HUDEP-2 (cell line): ENCODE results near the gene CFAP299.

Experiments used
- DNase-seq, 76 experiments: peaks; one replicate each; lab custom pipeline; 2025; ENCODE audit not compliant: unreplicated experiment in 76 of 76; lab: John Stamatoyannopoulos, UW

Gene CFAP299

DNA sequence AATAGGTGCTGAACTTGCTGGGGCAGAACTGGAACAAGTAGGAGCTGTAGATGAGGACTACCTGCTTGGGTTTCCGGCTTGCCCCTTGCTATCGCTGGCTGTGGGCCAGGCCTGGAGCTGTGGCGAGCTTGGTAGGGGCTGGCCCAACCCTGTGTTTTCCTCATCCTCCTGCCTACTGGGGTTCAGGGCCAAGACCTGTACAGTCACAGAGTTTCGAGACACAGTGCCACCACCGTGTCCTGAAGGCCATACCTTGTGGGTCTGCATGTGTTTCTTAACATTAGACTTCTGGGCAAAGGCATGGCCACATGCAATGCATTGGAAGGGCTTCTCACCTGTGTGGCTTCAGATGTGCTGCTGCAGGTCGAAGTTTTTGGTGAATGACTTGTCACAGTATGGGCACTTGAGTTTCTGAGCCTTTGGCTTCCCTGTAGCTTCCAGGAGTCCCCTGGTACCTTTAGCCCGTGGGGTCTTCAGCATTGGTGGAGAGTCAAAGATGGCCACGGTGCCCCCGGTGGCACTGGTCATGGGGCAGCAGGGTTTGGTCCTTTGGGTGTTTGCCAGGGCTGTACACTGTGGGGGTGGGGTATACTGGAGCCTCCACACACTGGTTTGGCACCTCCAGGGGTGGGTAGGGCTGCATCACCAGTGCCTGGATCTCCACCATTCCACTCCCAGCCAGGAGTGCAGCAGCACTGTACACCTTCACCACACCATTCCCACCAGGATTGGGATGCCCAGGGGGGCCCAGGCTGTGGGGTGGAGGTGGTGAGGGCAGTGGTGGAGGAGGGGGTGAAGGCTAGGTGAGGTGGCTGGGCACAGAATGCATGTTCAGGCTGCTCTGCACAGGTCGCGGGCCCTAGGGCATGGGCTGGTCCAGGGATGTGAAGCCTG lies 52.1 kb downstream of the CFAP299 start:
- no peak for DNase-seq

DNA sequence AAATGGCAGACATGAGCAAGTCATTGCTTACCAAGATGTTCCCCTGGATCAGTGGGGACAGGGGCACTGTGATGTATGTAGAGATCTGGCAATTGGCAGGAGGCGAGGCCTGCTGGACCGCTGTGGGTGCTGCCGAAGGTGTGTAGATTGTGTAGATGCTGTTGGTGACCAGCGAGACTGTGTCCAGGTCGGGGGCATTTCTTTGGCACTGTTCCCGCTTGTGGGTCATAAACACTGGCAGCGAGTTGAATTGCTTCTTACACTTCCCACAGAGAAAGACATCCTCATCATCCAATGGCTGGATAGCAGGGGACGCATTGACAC lies 52.7 kb downstream of the CFAP299 start:
- DNase-seq, result no peak

DNA sequence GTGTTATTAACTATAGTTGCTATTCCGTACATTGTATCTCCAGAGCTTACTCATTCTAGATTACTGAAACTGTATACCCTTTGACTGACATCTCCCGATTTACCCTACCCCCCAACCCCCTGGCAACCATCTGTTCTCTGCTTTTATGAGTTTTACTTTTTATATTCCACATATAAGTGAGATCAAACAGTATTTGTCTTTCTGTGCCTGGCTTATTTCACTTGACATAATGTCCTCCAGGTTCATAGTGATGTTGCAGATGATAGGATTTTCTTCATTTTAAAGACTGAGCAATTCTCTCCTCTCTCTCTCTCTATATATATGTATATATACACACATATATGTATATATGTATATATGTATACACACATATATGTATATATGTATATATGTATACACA lies 54.6 kb downstream of the CFAP299 start:
- DNase-seq, result no peak

DNA sequence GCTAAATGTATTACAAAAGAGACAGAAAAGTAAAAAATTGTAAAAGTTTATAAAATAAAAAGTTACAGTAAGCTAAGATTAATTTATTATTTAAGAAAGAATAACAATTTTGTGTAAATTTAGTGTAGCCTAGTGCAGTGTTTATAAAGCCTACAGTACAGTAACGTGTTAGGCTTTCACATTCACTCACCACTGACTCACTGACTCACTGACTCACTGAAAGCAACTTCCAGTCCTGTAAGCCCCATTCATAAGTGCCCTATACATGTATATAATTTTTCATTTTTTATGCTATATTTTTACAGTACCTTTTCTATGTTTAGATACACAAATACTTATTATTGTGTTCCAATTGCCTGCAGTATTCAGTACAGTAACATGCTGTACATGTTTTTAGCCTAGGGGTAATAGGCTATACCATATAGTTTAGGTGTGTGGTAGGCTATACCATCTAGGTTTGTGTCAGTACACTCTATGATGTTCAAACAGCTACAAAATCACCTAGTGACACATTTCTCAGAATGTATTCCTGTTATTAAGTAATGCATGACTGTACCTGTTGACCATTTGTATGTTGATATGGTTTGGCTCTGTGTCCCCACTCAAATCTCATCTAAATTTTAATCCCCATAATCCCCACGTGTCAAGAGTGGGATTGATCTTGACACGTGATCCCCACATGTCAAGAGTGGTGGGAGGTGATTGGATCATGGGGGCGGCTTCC lies 57.9 kb downstream of the CFAP299 start:
- no peak for DNase-seq

DNA sequence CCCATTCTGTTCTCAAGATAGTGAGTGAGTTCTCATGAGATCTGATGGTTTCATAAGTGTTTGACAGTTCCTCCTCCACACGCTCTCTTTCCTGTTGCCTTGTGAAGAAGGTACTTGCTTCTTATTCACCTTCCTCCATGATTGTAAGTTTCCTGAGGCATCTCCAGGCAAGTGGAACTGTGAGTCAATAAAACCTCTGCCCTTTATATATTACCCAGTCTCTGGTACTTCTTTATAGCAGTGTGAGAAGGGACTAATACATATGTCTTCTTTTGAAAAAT lies 58.4 kb downstream of the CFAP299 start:
- no peak for DNase-seq

DNA sequence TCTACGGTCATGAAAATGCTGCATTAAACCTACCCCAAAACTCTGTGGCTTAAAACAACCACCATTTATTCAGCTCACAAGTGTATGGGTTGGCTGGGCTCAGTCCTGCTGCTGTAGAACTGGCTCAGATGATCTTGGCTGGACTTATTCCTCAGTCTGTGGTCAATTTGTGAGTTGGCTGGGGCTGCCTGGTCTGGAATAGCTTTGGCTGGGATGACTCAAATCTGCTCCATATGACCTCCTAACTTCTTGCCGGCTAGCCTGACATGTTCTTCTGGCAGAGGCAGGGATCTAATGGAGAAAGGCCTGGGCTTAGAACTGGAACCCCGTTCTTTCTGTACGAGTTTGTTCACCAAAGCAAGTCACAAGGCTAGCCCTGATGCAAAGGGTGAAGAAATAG lies 71.7 kb downstream of the CFAP299 start:
- DNase-seq, result no peak

DNA sequence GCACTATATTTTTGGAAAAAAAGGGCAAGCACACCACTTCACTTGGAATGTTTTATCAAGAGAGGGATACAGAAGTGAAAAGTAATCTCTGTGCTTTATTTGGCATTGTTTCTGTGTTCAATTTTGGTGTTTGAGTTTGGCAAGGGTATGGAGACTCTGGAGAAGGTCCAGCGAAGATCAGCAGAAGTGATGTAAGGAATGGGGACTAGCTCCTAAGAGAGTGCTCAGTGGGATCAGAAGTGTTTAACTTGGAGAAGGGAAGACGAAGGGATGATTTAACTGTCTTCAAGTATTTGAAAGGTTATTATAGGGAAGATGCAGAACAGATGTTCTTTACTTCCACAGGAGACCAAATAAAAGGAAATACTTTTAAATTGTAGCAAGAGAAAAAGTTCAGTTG lies 74.3 kb downstream of the CFAP299 start:
- DNase-seq, result no peak

DNA sequence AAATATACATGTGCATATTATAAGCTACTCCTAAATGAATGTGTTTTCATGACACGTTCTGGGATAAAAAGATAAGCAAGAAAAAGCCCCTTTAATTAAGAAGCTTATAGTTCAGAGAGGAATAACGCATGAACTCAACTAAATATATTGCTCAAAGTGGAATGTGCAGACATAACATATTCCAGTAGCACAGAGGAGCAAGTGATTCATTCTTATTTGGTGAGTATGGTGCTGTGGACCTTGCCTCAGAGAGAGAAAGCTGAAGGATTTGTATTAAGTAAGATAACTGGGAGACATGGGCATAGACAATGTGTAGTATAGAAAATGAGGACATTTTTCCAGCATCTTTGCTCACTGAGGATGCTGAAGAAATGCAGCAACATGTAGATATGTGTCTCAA lies 76.8 kb downstream of the CFAP299 start:
- DNase-seq, result no peak

DNA sequence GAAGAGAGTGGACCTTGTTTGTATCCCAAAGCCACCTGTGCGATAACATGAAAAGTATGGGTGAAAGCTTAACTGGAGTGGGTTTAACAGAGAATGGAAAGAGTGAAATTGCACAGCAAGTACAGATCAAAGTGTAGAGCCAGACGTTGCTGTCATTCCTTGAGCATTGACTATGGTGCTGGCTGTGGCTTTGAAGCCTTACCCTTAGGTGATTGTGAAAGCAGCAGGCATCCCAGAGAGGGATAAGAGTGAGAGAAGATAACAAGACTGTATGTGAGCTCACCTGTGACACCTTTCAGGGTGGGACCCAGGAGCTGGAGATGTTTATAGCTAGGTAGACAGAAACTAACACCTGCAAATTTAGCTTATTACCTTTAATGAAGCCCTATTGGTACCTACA lies 77.6 kb downstream of the CFAP299 start:
- no peak for DNase-seq

DNA sequence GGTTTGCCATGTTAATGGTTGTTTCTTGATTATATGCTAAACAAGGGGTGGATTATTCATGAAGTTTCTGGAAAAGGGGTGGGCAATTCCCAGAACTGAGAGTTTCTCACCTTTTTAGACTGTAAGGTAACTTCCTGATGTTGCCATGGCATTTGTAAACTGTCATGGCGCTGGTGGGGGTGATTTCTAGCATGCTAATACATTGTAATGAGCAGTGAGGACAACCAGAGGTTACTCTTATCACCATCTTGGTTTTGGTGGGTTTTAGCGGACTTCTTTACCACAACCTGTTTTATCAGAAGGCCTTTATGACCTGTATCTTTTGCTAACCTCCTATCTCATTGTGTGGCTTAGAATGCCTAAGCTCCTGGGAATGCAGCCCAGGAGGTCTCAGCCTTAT lies 81.5 kb downstream of the CFAP299 start:
- no peak for DNase-seq

DNA sequence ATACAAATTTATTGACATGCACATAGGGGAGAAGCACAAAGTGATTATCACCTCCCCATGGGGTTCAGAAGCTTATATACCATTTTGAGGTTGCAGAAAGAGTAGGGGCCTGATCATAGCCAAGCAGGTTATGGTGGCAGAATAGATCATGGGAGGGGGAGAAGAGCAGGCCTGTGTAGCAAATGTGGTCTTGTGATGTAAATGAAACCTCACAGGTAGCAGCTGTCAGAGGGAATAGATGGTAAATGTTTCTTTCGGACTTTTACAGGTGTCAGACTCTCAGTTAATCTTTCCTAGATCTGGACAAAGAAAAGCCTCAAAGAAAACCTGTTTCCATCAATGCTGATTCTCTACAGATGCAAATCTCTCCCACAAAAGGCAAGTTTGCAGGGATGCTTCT lies 84.4 kb downstream of the CFAP299 start:
- no peak for DNase-seq

DNA sequence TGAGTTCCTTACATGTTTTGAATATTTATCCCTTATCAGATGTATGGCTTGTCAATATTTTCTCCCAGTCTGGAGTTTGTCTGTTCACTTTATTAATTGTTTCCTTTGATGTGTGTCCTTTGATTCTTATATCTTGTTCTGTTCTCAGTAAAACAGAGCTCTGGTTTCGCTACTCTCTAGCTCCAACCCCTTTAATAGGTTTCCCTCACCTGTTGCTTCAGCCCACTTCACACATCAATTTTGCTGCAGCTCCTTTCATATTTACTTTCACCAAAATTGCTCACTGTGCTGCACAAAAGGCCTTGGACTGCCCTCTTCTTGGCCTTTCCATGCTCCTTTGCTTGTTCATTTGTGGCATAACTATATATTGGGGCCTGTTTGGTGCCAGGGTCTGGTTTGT lies 85.1 kb downstream of the CFAP299 start:
- DNase-seq, result no peak

DNA sequence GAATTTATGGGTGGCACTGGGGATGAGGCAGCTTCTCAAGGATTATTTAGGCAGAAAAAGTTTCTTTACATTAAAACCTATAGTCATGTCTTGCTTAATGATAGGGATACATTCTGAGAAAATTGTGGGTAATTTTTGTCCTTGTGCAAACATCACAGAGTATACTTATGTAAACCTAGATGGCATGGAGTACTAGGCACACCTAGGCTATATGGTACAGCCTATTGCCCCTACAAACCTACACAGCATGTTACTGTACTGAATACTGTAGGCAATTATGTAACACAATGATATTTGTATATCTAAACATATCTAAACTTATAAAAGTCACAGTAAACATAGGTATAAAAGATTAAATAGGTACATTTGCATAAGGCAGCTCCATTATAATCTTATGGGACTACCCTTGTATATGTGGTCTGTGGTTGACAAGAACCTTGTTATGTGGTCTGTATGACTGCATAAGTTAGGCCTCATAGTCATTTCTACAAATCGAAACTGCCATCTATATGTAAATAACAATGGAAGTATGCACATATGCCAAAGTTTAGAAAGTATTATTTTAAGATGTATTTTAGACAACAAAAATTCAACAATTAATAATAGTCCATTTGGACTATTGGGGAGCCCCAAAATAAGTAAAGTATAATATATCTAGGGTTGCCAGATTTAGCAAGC lies 87.3 kb downstream of the CFAP299 start:
- no peak for DNase-seq

DNA sequence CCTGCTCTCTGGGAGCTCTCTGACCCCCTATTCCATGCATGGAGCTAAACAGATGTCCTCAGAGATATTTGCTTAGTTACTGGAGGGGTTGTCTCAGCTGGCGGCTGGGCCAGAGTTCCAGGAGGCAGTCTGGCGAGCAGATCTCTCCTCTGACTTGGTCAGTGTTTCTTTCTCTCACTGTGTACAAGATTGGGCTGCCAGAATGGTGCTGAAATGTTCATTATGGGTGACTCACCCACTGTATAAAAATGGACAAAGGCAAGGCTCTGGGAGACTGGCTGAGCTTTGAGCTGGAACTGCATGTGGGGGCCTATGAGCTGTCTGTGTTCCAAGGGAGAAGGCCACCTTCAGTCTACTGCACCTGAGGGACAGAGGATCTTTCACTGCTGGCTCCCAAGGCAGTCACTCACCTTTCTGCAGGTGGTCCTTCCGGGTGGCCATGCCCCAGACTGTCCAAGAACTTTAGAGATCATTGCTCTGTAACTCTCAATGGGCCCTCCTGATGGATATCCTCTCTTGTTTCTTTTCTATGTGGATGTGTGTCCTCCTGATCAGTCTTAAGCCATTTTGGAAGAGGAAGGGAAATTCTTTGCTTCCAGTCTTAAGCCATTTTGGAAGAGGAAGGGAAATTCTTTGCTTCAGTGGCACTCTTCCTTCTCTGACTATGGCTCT lies 88.2 kb downstream of the CFAP299 start:
- no peak for DNase-seq

DNA sequence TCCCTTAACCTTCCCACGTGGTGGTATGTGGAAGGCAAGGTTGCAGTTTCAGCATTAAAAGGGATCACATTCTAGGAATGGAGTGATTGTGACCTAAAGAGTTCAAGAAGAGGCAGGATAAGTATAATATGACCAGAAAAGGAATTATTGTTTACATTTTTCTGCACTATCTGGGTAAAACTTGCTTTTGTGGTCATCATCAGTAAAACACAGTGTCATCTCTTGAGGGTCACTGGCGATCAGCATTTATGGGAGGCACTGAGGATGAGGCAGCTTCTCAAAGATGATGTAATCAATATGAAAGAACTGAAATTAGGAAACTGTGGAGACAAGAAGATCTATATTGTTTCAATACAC lies 88.7 kb downstream of the CFAP299 start:
- DNase-seq, result no peak

DNA sequence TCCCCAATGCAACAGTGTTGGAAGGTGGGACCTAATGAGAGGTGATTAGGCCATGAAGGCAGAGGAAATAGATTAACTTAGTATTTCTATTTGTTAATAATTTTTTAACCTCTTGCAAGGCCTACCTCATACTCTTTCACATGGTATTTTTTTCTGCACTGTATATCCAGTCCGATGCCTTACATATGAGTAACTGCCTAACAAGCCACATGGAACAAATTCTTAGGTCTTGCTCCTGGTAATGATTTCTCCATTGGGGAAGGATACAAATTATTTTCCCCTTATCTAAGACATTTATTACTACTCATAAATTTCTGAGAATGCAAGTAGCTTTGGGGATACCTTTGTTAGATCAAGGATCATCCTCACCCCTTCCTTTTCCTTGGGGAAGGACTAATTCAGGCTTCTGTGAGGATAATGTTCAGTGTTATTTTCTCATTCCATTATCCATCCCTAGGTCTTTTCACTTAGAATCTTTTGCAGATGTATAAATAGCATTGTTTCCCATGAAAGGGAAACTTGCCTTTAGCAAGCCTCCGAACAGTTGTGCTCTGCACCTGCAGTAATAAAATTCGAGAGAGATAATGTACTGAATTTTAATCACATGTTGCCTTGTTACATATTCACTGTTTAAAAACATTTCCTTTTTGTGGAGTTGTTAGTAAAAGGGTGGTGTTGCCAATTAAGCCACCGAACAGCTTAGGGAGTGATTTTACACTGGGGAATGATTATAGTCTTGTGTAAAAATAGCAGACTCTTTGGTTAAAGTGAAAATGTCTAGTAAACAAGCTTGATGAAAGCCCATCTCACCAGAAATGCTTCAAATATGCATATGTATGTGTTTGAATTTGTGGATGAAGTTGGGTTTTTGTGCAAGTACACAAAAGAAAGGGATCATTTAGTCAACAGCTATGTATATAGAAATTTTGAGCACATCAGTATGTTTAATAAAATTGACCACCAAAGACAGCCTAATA lies 89.9 kb downstream of the CFAP299 start:
- no peak for DNase-seq

DNA sequence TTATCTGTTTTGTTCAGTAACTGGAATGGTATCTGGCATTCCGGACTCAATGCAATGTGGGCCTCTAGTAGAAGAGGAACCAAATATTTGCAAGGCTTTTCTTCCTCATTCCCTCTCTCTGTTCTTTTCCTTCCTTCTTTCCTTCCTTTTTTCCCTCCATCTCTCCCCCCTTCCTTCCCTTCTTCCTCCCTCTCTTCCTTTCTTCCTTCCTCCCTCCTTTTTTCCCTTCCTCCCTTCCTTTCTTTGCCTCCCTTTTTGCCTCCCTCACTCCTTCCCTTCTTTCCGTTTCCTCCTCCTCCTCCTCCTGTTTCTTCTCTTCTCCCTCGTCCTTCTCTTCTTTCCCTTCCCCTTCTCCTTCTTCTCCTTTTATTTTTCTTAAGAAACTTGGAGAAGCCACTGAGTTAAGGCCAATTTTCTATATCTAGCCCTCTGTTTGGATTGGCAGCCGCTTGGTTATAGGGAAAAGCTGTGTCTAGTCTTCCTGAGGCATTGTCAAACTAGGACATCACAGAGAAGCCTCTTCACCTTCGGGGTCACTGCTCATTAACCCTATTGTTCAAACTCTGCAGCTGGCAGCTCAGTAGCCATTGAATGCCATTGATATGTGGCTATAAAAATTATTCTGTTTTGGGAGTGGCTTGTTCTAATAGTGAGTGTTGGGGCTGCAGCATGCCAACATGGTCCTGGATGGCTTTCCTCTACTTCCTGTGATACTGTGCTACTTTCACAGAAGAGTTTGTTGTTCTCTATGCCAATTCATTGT lies 95.9 kb downstream of the CFAP299 start:
- DNase-seq, result no peak

DNA sequence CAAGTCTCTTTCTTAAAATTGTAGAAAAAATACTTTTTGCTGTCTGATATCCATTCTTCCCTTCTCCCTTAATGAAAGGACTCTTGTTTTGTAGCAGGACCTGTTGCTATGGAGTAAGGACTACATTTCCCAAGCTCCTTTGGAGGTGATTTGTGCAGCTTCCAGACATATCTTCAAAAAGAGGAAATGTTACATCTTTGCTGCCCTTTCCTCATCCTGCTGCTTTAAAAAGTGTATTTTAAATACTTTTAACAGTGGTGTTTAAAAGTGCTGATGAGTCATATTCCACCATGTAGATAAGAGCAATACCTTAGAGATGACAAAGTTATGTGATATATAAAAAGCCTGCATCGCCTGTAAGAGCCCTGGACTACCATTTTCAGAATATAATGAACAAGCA lies 98.7 kb downstream of the CFAP299 start:
- no peak for DNase-seq

DNA sequence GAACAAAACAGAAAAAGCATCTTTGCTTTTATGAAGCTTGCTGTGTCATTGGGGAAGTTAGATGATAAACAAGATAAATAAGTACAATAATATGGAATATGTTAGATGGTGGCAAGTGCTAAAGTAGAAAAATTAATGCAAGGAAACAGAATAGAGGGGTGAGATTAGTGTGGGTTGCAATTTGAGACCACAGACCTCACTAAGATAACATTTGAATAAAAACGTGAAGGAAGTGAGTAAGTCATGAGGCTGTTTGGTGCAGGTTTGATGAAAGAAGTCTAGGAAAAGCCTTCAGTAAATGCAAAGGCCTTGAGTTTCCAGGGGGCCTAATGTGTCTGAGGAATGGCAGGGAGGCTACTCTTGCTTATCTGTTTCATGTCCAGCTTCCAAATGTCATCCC lies 102.5 kb downstream of the CFAP299 start:
- DNase-seq, result no peak
